HL-60/S4 treated with phorbol 12-myristate 13-acetate at 8.2 ng/mL for 4 days and 3 days (cell line): ENCODE measurements around the gene LCN1.

Experiments
- in situ Hi-C: fragments of 300-500 bp; cut with MboI; formaldehyde crosslinking; loops from 2 replicates; pipeline ENCODE4 v1.15.0; 2022; ENCODE audit warnings: low sequenced_read_pairs

LCN1 gene

DNA sequence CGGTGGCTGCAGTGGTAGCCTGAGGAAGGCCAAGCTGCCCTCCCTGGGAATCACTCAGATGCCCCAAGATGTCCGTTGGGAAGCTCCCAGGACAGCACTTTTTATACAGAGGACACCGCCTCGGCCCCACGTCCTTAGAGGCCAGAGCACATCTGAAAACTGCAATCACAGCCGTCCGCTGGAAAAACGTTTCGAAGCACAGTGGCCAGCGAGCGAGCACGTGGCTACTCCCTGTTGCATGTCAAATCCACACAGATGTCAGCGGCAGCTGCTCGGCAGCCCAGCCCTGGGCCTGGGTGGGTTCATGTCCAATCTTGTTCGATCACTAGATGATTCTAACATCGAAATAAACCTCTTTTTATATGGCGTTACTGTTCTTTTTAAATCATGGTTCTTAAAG is 32.7 kb upstream of the LCN1 start:
- in situ Hi-C loops, result no loop called here

- in situ Hi-C loops, result no loop called here
Measured at GRCh38 chr9:135489188-135489906, 31.9 kb upstream of the LCN1 start.

GRCh38 chr9:135490166-135490870 is 30.9 kb upstream of the LCN1 start:
- in situ Hi-C loops, result no loop called here

DNA sequence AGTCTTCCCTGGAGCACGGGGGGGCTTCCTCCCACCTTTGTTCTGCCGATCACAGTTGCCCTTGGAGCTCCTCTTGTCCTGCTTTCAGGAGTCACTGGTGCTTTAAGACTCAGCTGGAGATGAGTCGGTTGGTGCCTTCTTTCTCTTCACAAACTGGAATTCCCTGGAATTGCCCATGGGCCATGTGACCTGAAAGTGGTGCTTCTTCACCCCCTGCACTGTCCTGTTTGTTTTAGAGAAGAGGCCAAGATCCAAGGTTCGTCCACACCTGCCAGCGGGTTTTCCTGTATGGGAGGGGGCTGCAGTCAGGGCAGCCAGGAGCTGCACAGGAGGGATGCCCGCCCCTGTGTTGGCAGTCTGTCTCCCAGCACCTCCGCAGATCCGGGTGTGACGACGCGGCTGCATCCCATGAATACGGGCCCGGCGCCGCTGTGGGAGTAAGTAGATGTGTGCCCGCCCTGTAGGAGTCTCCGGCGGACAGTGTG is 30.2 kb upstream of the LCN1 start:
- in situ Hi-C loops, result no loop called here

DNA sequence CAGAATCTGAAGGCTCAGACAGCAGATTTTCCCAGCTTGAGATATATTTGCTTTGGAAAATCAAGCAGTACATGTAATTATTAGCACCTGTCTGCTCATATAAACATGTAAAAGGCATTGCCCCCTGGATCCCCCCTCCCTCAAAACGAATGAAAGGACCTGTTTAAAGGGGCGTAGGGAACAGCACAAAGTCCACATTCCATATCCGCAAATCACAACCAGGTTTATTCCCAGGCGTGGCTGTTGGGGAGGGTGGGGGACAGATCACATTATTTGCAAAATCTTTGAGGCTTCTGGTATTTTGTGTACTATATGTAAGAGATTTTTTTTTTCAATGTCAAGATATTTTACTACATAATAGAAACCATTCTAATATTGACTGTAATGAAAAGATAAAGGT is 29.5 kb upstream of the LCN1 start:
- in situ Hi-C loops, result no loop called here

GRCh38 chr9:135492886-135493669 is 28.2 kb upstream of the LCN1 start:
- in situ Hi-C loops, result no loop called here

DNA sequence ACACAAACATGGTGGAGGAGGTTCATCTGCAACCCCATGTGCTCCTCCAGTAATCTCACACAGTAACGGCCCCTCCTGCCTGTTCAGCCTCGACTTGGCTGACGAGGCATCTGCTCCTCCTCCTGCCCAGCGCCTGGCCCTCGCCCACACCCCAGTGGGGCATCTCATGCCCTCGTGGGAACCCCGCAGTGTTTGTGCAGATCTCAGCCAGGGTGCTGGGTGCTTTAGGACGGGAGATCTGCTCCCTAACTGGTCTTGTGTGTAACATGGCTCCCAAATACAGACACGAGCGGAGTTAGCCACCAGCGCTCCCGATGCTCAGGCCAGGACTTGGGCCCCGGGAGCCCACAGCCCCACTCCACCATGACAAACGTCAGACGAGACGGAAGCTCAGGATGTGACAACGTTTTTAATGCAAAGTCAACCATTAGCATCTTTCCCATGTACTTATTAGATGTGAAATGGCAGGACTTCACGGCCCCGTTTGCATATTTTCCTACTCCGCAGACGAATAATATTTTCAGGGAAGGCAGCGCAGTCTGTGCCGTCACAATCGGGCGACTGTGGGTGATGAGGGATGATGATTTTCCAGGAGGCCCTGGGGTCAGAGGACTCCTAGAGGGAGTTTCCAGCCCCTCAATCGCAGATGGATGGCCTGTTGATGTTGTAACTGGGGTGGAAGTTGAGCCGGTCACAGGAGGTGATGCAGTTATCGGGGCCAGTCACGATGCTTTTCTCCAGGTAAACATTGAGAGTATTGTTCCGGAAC is 26.3 kb upstream of the LCN1 start:
- in situ Hi-C loops, result no loop called here

DNA sequence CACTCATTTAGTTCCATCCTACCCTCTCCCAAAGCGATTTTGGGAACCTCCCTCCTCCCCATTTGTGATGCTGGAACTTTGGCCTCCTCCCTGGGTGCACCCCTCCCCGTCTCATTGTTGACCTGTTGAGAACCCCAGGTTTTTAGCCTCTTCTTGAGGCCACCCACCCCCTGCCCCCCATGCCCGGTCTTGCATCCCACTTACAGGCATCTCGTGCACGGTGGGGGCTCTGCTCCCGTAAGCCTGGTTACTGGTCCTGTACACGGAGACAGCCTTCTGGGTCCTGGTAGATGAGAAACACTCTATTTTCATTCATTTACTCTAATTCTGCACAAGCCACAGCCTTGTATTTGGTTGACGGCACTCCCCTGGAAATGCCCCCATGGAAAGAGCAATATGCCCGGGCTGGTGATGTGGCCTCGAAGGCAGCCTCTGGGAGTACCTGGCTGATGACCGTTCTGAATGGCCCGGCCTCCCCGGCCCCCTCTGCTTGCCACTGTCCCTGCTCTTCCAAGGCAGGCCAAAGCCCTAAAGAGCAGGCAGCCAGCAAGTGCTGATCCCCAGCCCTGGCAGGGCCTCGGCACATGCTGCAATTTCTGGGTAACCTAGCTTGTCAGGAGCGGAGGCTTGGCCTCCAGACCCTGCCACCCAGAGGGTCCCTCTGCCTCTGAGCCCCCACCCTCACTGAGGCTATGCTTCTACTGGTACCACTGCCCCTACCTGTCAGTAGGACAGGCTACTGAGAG is 22.7 kb upstream of the LCN1 start:
- in situ Hi-C loops, result no loop called here

GRCh38 chr9:135499326-135500070 is 21.7 kb upstream of the LCN1 start:
- in situ Hi-C loops, result no loop called here

DNA sequence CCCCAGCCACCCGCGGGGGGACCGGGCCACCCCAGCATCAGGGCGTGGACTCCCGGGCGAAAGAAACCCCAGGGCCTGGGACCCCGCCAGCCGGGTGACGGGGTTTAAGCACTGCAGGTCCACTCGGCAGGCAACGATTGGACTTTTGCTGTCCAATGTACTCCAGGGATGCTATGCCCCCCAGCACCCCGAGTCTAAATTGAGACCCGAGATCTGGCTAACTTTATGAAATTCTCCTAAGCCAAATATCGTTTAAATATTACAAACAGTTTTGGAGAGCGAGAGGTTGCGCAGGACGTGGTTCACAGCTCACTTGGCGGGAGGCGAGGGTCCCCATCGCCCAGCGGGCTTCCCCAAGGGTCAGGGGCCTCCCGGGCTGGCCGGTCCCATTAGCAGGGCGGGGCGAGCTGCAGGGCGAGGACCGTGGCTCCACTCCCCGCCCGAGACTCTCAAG is 21.1 kb upstream of the LCN1 start:
- in situ Hi-C loops, result no loop called here

DNA sequence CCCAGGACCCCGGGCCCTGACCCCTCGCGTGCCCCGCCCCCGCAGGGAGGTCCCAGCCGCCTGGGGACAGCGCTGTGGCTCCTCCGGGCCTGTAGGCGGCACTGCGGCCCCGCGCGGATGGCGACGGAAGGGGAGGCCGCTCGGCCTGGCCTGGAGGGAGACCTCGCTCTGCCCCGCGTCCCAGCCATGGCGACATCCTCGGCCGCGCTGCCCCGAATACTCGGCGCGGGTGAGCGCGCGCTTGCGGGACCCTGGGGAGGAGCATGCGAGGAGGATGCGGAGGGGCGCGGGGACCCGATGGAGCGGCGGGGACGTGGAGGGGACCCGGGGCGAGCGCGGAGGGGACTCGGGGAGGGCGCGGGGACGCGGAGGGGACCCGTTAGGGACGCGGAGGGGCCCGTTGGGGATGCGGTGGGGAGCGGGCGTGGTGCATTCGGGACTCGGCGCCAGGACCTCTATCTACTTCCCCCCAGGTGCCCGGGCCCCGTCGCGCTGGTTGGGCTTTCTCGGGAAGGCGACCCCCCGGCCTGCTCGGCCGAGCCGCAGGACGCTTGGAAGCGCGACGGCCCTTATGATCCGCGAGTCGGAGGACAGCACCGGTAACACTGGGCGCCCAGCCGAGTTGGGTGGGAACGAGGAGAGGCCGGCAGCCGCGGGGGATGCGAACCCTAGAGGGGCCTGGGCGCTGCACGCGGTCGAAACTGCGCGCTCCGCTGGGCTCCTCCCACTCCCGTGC is 20.5 kb upstream of the LCN1 start, which contains the start of gene MRPS2:
MRPS2 (plus strand) TSS at position 158 of the 736 bp plus-strand sequence; CDS start at position 187, 29 bp downstream.
- in situ Hi-C loops, result no loop called here

DNA sequence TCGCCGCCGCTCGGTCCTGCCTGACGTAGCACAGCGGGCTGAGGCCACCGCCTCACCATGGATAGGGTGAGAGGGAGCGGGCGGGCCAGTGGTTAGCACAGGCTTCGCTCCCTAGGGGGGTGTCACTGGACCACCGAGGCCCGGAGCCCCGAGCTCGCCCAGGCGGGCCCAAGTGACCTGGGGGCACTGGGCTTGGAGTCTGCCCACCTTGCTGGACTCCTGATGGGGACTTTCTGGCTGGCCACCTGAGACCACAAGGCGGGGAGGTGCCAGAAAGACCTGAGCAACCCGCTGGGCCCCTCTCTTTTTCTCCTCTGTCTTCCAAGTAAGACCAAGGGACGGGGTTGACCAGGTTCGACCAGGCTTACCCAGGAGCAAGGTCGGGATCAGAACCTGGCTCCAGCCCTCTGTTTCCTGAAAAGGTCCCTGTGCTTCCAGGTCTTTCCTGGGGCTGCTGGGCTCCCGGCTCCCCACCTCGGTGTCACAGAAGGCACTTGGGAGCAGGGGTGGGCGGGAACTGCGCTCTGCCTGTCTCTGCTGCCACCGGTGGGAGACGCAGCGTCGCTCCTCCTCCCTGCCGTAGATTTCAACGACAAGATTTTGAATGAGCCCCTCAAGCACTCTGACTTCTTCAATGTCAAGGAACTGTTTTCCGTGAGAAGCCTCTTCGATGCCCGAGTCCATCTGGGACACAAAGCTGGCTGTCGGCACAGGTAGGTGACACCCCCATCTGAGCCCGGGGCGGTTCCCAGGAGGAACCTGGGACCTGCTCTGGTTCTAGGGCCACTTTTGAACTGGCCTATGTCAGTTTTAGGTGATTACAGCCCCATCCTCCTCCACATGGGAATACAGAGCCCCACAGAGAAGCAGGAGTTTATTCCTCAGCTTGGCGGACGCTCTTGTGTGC is 19.7 kb upstream of the LCN1 start:
- in situ Hi-C loops, result no loop called here

DNA sequence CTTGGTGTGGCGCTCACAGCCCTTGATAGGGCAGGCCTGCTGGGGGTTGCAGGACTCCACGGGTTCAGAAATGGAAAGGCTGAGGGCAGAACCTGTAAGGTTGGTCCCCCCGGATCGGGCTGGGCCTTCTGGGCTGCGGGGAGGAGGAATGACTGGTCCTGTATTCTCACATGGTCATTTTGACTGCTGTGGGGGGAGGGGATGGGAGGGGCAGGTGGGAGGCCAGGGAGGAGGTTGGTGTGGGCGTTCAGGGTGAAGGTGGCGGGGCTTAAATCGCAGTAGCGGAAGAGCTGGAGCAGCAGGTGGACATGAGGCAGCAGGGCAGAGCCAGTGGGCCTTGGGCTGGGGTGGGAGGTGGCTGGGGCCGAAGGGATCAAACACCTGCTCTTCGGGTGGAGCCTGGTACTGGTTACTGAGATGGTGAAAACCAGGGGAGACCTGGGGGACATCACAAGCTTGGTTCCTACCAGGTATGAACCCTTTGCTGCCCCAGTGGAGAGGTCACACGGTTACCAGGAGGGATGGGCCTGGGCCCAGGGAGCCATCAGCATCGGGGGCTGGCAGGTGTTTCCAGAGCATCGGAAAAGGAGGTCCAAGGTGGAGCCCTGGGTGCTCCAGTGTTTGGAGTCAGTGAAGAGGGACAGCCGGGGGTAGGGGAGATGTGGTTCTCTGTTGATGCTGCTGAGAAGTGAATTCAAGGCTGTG is 18.9 kb upstream of the LCN1 start:
- in situ Hi-C loops, result no loop called here

GRCh38 chr9:135502873-135503321 is 18.3 kb upstream of the LCN1 start:
- in situ Hi-C loops, result no loop called here

GRCh38 chr9:135503371-135504261 is 17.6 kb upstream of the LCN1 start:
- in situ Hi-C loops, result no loop called here
